Ishikawa (cell line): ENCODE results near the gene OPN1SW.

ENCODE experiments used
- CEBPB ChIP-seq: IDR thresholded peaks from 2 replicates; pipeline ENCODE4 v1.6.1; 2012
- CREB1 ChIP-seq: IDR thresholded peaks from 2 replicates; pipeline ENCODE4 v1.6.1; 2012; ENCODE audit warnings: low read depth
- EGR1 ChIP-seq: IDR thresholded peaks from 2 replicates; pipeline ENCODE4 v1.6.1; 2012
- EP300 ChIP-seq: IDR thresholded peaks from 2 replicates; pipeline ENCODE4 v1.6.1; 2012; ENCODE audit warnings: borderline replicate concordance
- FOXM1 ChIP-seq: IDR thresholded peaks from 2 replicates; pipeline ENCODE4 v1.6.1; 2012; ENCODE audit warnings: low read depth, borderline replicate concordance
- MAX ChIP-seq: IDR thresholded peaks from 2 replicates; pipeline ENCODE4 v1.6.1; 2012
- NFIC ChIP-seq: IDR thresholded peaks from 2 replicates; pipeline ENCODE4 v1.6.1; 2012
- RAD21 ChIP-seq: IDR thresholded peaks from 2 replicates; pipeline ENCODE4 v1.6.1; 2012; ENCODE audit warnings: low read depth
- REST ChIP-seq: IDR thresholded peaks from 2 replicates; pipeline ENCODE4 v1.6.1; 2012; ENCODE audit warnings: low read depth, mild to moderate bottlenecking
- TAF1 ChIP-seq: IDR thresholded peaks from 2 replicates; pipeline ENCODE4 v1.6.1; 2012; ENCODE audit warnings: low read depth, mild to moderate bottlenecking
- TCF12 ChIP-seq: IDR thresholded peaks from 2 replicates; pipeline ENCODE4 v1.6.1; 2012; ENCODE audit warnings: low read depth
- TEAD4 ChIP-seq: IDR thresholded peaks from 2 replicates; pipeline ENCODE4 v1.6.1; 2012
- USF1 ChIP-seq: IDR thresholded peaks from 2 replicates; pipeline ENCODE4 v1.6.1; 2012
- YY1 ChIP-seq: IDR thresholded peaks from 2 replicates; pipeline ENCODE4 v1.6.1; 2012; ENCODE audit warnings: low read depth
- ZBTB7A ChIP-seq: IDR thresholded peaks from 2 replicates; pipeline ENCODE4 v1.6.1; 2012; ENCODE audit warnings: low read depth

OPN1SW gene

GRCh38 chr7:128739048-128739962 is 36.3 kb downstream of the OPN1SW start, which contains the start of gene CALU:
Gene CALU (plus strand): TSS chr7:128739359. CDS start chr7:128748584, 9,225 bp downstream.
- peak; percentile 94 for TF ChIP-seq MAX
- peak; percentile 62 for TF ChIP-seq CREB1
- TF ChIP-seq YY1, result no peak
- TF ChIP-seq TCF12, result peak; percentile 40; the same call in 1 of the 2 replicates
- no peak for TF ChIP-seq CEBPB
- TF ChIP-seq TEAD4, result no peak
- no peak for TF ChIP-seq RAD21
- TF ChIP-seq TAF1, result peak; percentile 76
- TF ChIP-seq EGR1, result peak; percentile 38
- 0 out of 2 replicates have a peak, but pooled peaks have one; percentile 24 for TF ChIP-seq USF1
- no peak for TF ChIP-seq FOXM1
- TF ChIP-seq EP300, result no peak
- peak; percentile 78 for TF ChIP-seq ZBTB7A
- no peak for TF ChIP-seq NFIC
- TF ChIP-seq REST, result no peak

- TF ChIP-seq EGR1 (no peak), EP300 (no peak), FOXM1 (no peak), TCF12 (no peak), CREB1 (no peak), USF1 (no peak), YY1 (no peak), TAF1 (no peak), NFIC (no peak), RAD21 (no peak)
Measured at GRCh38 chr7:128738570-128739047, 37.0 kb downstream of the OPN1SW start.

- TF ChIP-seq USF1, result no peak
- TF ChIP-seq CEBPB, result no peak
- no peak for TF ChIP-seq EGR1
- no peak for TF ChIP-seq TAF1
- TF ChIP-seq REST, result no peak
- no peak for TF ChIP-seq NFIC
- TF ChIP-seq TCF12, result no peak
- no peak for TF ChIP-seq EP300
Measured at GRCh38 chr7:128737867-128738385, 37.7 kb downstream of the OPN1SW start.

GRCh38 chr7:128737441-128737840 is 38.2 kb downstream of the OPN1SW start:
- TF ChIP-seq TEAD4 (no peak), ZBTB7A (no peak), NFIC (no peak), CEBPB (no peak), CREB1 (no peak), EP300 (no peak), FOXM1 (no peak), MAX (no peak), USF1 (no peak), TCF12 (no peak), YY1 (no peak), RAD21 (no peak)
